H9 (cell line): Measurements from ENCODE around the gene PLG. TPM values are rescaled to one million over a fixed set of nuclear protein-coding genes. Genes with fewer than 3 reads are reported as not detected.
"Not testable (repeated sequence)": the region's sequence is repeated elsewhere in the genome, so short reads cannot be mapped to it uniquely, and the experiment has no call there.

Source experiments
- DNase-seq: peaks from one replicate; pipeline ENCODE4 v3.0.0-alpha.2; 2017
- H2AFZ ChIP-seq: one replicate; pipeline ENCODE4 v1.6.1; 2013; ENCODE audit warnings: mild to moderate bottlenecking, low read length, control low read depth, moderate library complexity
- H2AK5ac ChIP-seq: 2 replicates; pipeline ENCODE4 v1.6.1; 2013; ENCODE audit warnings: low read length, control low read depth, mixed read lengths; ENCODE audit not compliant: insufficient read length
- H2BK120ac ChIP-seq: one replicate; pipeline ENCODE4 v1.6.1; 2013; ENCODE audit warnings: low read depth, mild to moderate bottlenecking, low read length, control low read depth, inconsistent platforms; ENCODE audit not compliant: poor library complexity, severe bottlenecking
- H2BK12ac ChIP-seq: 2 replicates; pipeline ENCODE4 v1.6.1; 2013; ENCODE audit warnings: low read length, control low read depth, mixed read lengths, low read depth; ENCODE audit not compliant: insufficient read length
- H2BK15ac ChIP-seq: 2 replicates; pipeline ENCODE4 v1.6.1; 2013; ENCODE audit warnings: low read depth, low read length, control low read depth
- H2BK20ac ChIP-seq: one replicate; pipeline ENCODE4 v1.6.1; 2013; ENCODE audit warnings: low read depth, mild to moderate bottlenecking, low read length, control low read depth, inconsistent platforms; ENCODE audit not compliant: poor library complexity, severe bottlenecking
- H2BK5ac ChIP-seq: 2 replicates; pipeline ENCODE4 v1.6.1; 2013; ENCODE audit warnings: low read length, control low read depth, mixed read lengths; ENCODE audit not compliant: insufficient read length
- H3K14ac ChIP-seq: 2 replicates; pipeline ENCODE4 v1.6.1; 2013; ENCODE audit warnings: low read length, control low read depth; ENCODE audit not compliant: insufficient read depth
- H3K18ac ChIP-seq: 2 replicates; pipeline ENCODE4 v1.6.1; 2013; ENCODE audit warnings: low read depth, mild to moderate bottlenecking, mixed read lengths, low read length, control low read depth; ENCODE audit not compliant: insufficient read length
- H3K23ac ChIP-seq: 2 replicates; pipeline ENCODE4 v1.6.1; 2013; ENCODE audit warnings: low read length, control low read depth, mixed read lengths, low read depth; ENCODE audit not compliant: insufficient read length
- H3K23me2 ChIP-seq: 2 replicates; pipeline ENCODE4 v1.6.1; 2013; ENCODE audit warnings: low read depth, mild to moderate bottlenecking, mixed read lengths, low read length, control low read depth; ENCODE audit not compliant: insufficient read length, poor library complexity, severe bottlenecking
- H3K27ac ChIP-seq: 2 replicates; pipeline ENCODE4 v1.5.1; 2013; ENCODE audit warnings: low read length, control low read depth, mixed read lengths, low read depth; ENCODE audit not compliant: insufficient read length
- H3K27me3 ChIP-seq: 2 replicates; pipeline ENCODE4 v1.6.1; 2013; ENCODE audit warnings: low read length, control low read depth, inconsistent platforms; ENCODE audit not compliant: insufficient read depth
- H3K4ac ChIP-seq: 2 replicates; pipeline ENCODE4 v1.6.1; 2013; ENCODE audit warnings: low read depth, mild to moderate bottlenecking, control low read depth, inconsistent platforms, low read length, moderate library complexity
- H3K4me1 ChIP-seq: 2 replicates; pipeline ENCODE4 v1.6.1; 2013; ENCODE audit warnings: low read length, control low read depth, inconsistent platforms; ENCODE audit not compliant: insufficient read depth
- H3K4me2 ChIP-seq: 2 replicates; pipeline ENCODE4 v1.6.1; 2013; ENCODE audit warnings: low read length, control low read depth, mixed read lengths; ENCODE audit not compliant: insufficient read length, insufficient read depth
- H3K56ac ChIP-seq: 2 replicates; pipeline ENCODE4 v1.6.1; 2013; ENCODE audit warnings: low read depth, mild to moderate bottlenecking, mixed read lengths, low read length, control low read depth; ENCODE audit not compliant: insufficient read length
- H3K79me1 ChIP-seq: 2 replicates; pipeline ENCODE4 v1.6.1; 2013; ENCODE audit warnings: low read depth, mild to moderate bottlenecking, moderate library complexity, low read length, control low read depth, inconsistent platforms; ENCODE audit not compliant: insufficient read depth, poor library complexity, severe bottlenecking
- H3K79me2 ChIP-seq: 2 replicates; pipeline ENCODE4 v1.6.1; 2013; ENCODE audit warnings: low read length, control low read depth, inconsistent platforms; ENCODE audit not compliant: insufficient read depth
- H3K9ac ChIP-seq: 2 replicates; pipeline ENCODE4 v1.6.1; 2013; ENCODE audit warnings: low read length, control low read depth, mixed read lengths; ENCODE audit not compliant: insufficient read length; ENCODE audit errors: extremely low read depth
- H3K9me3 ChIP-seq: one replicate; pipeline ENCODE4 v1.6.1; 2013; ENCODE audit warnings: low read depth, low read length, inconsistent platforms; ENCODE audit not compliant: control insufficient read depth
- H3T11ph ChIP-seq: one replicate; pipeline ENCODE4 v1.6.1; 2013; ENCODE audit warnings: mild to moderate bottlenecking, low read length, control low read depth, inconsistent platforms
- H4K20me1 ChIP-seq: one replicate; pipeline ENCODE4 v1.6.1; 2013; ENCODE audit not compliant: control insufficient read depth, insufficient read length, insufficient read depth
- H4K5ac ChIP-seq: 2 replicates; pipeline ENCODE4 v1.6.1; 2013; ENCODE audit warnings: low read depth, mild to moderate bottlenecking, mixed read lengths, low read length, control low read depth; ENCODE audit not compliant: insufficient read length
- H4K8ac ChIP-seq: replicated peaks from 2 replicates; pipeline ENCODE4 v1.6.1; 2013; ENCODE audit warnings: low read length, control low read depth, mixed read lengths, low read depth; ENCODE audit not compliant: insufficient read length
- H4K91ac ChIP-seq: 2 replicates; pipeline ENCODE4 v1.6.1; 2013; ENCODE audit warnings: low read depth, mild to moderate bottlenecking, moderate library complexity, mixed read lengths, low read length, control low read depth; ENCODE audit not compliant: insufficient read length
- H3K27ac Mint-ChIP-seq, 3 experiments: 2 replicates in 2 of 3; 3 replicates in 1 of 3; pipeline ENCODE4 v1.8.0; 2020 to 2021; ENCODE audit warnings: mixed read lengths in 3 of 3, mild to moderate bottlenecking in 1 of 3, moderate library complexity in 1 of 3
- H3K27me3 Mint-ChIP-seq: 2 replicates; pipeline ENCODE4 v1.8.0; 2021; ENCODE audit warnings: low read depth, mild to moderate bottlenecking, moderate library complexity, mixed read lengths
- H3K36me3 Mint-ChIP-seq, 3 experiments: 2 replicates in 2 of 3; 3 replicates in 1 of 3; pipeline ENCODE4 v1.8.0; 2020 to 2021; ENCODE audit warnings: low read depth in 3 of 3, mixed read lengths in 3 of 3; ENCODE audit not compliant: insufficient read depth in 1 of 3
- H3K4me1 Mint-ChIP-seq, 2 experiments: 2 replicates each; pipeline ENCODE4 v1.8.0; 2020; ENCODE audit warnings: mixed read lengths in 2 of 2
- H3K4me3 Mint-ChIP-seq, 2 experiments: 2 replicates in 1 of 2; 3 replicates in 1 of 2; pipeline ENCODE4 v1.8.0; 2020 to 2021; ENCODE audit warnings: mild to moderate bottlenecking in 2 of 2, mixed read lengths in 2 of 2, moderate library complexity in 1 of 2
- H3K9me3 Mint-ChIP-seq, 2 experiments: 2 replicates in 1 of 2; 3 replicates in 1 of 2; pipeline ENCODE4 v1.8.0; 2020; ENCODE audit warnings: mild to moderate bottlenecking in 2 of 2, mixed read lengths in 2 of 2, moderate library complexity in 1 of 2
- WGBS: extraction: QIAGEN DNeasy Blood & Tissue Kit; methylation state at CpG from one replicate; pipeline ENCODE4 v1.1.7; 2013; ENCODE audit warnings: missing lambda C conversion rate, low lambda C conversion rate, mixed read lengths; ENCODE audit not compliant: insufficient read length; ENCODE audit errors: extremely low coverage; 5-methylcytosine and 5-hydroxymethylcytosine counted together
- total RNA-seq: library from RNA; stranded (reverse); gene quantifications from 2 replicates; pipeline ENCODE4 v1.2.1, GENCODE V29; 2021
- TF ChIP-seq, protein P1 (sequence below): fragments of 200-600 bp; sonication (generic); conservative IDR thresholded peaks from 3 replicates; pipeline ENCODE4 v1.8.0; 2021; ENCODE audit warnings: antibody characterized with exemption, mild to moderate bottlenecking

The PLG gene
- total RNA-seq, 1 experiment from 2014 or later, result not detected

DNA sequence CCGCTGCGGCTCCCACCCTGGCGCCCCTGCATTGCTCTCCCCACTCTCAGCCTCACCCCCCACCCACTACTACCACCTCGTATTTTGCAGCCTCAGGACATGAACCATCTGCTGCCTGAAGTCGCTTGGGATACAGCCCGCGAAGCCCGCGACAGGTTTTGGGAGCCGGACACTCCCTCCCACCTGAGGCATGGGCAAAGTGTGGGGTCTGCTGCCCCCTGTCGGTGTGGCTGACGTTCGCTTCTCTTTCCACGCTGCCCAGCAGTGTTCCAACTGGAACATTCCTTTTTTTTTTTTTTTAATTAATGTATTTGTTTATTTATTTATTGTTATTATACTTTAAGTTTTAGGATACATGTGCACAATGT is 22.7 kb upstream of the PLG start:
- H3K27ac Mint-ChIP-seq, result no peak overlapping the region; a peak in 1 of 7 replicates
- Histone ChIP-seq H3K18ac (no peak overlapping the region), H3K14ac (no peak overlapping the region), H3K9ac (no peak overlapping the region), H4K5ac (no peak overlapping the region), H2AK5ac (no peak overlapping the region), H3K4ac (no peak overlapping the region), H3K79me2 (no peaks in the 10 kb centered on the region), H2BK120ac (no peak overlapping the region), H3K4me1 (no peaks in the 10 kb centered on the region), H2BK12ac (no peak overlapping the region), H3K23me2 (no peaks in the 10 kb centered on the region), H4K8ac (no peak overlapping the region), H3K56ac (no peak overlapping the region), H3K79me1 (no peaks in the 10 kb centered on the region), H3K4me2 (peak overlapping the region; percentile 0), H3K27ac (no peak overlapping the region), H4K91ac (no peak overlapping the region), H3K9me3 (no peaks in the 10 kb centered on the region), H2BK15ac (no peak overlapping the region), H3T11ph (no peak overlapping the region), H3K23ac (no peak overlapping the region), H4K20me1 (no peaks in the 10 kb centered on the region), H2BK5ac (no peak overlapping the region), H2BK20ac (no peak overlapping the region), H2AFZ (no peak overlapping the region), H3K27me3 (no peaks in the 10 kb centered on the region; the same call in 1 of the 2 replicates)
- TF ChIP-seq, protein P1, sequence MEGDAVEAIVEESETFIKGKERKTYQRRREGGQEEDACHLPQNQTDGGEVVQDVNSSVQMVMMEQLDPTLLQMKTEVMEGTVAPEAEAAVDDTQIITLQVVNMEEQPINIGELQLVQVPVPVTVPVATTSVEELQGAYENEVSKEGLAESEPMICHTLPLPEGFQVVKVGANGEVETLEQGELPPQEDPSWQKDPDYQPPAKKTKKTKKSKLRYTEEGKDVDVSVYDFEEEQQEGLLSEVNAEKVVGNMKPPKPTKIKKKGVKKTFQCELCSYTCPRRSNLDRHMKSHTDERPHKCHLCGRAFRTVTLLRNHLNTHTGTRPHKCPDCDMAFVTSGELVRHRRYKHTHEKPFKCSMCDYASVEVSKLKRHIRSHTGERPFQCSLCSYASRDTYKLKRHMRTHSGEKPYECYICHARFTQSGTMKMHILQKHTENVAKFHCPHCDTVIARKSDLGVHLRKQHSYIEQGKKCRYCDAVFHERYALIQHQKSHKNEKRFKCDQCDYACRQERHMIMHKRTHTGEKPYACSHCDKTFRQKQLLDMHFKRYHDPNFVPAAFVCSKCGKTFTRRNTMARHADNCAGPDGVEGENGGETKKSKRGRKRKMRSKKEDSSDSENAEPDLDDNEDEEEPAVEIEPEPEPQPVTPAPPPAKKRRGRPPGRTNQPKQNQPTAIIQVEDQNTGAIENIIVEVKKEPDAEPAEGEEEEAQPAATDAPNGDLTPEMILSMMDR, result peak; percentile 75
- H3K4me1 Mint-ChIP-seq, result no peaks in the 10 kb centered on the region; a peak in 1 of 4 replicates
- peaks cover 39% of the 10 kb centered on the region for H3K27me3 Mint-ChIP-seq
- no CpG with 5 or more reads among the region's 14 CpGs for WGBS
- H3K4me3 Mint-ChIP-seq, result peak overlapping the region; percentile 66 to 81
- no peaks in the 10 kb centered on the region for H3K36me3 Mint-ChIP-seq
- H3K9me3 Mint-ChIP-seq, result peaks cover 5% of the 10 kb centered on the region in 2 experiments; a peak in 3 of 5 replicates
- DNase-seq, result peak; percentile 61

DNA sequence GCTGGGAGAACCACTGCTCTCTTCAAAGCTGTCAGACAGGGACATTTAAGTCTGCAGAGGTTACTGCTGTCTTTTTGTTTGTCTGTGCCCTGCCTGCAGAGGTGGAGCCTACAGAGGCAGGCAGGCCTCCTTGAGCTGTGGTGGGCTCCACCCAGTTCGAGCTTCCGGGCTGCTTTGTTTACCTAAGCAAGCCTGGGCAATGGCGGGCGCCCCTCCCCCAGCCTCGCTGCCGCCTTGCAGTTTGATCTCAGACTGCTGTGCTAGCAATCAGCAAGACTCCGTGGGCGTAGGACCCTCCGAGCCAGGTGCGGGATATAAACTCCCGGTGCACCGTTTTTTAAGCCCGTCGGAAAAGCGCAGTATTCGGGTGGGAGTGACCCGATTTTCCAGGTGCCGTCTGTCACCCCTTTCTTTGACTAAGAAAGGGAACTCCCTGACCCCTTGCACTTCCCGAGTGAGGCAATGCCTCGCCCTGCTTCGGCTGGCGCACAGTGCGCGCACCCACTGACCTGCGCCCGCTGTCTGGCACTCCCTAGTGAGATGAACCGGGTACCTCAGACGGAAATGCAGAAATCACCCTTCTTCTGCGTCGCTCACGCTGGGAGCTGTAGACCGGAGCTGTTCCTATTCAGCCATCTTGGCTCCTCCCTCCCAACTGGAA is 16.8 kb upstream of the PLG start:
- DNase-seq, H2AK5ac ChIP-seq, H2BK5ac ChIP-seq, H3K9me3 ChIP-seq, H3K56ac ChIP-seq, H3K9ac ChIP-seq, H3K79me2 ChIP-seq, H2BK20ac ChIP-seq, H3K27me3 ChIP-seq, H3K4me2 ChIP-seq, H4K5ac ChIP-seq, H3K4ac ChIP-seq, H2BK12ac ChIP-seq, H3K79me1 ChIP-seq, H4K91ac ChIP-seq, H3K27ac ChIP-seq, H4K8ac ChIP-seq, H2AFZ ChIP-seq, H2BK120ac ChIP-seq, H3K4me3 Mint-ChIP-seq, H3K14ac ChIP-seq, H3K4me1 Mint-ChIP-seq, H3K23ac ChIP-seq, H3T11ph ChIP-seq, H3K36me3 Mint-ChIP-seq, H3K18ac ChIP-seq, H3K4me1 ChIP-seq, H3K23me2 ChIP-seq, H2BK15ac ChIP-seq, H4K20me1 ChIP-seq: not testable (repeated sequence)
- Mint-ChIP-seq H3K27me3 (peaks cover 10% of the 10 kb centered on the region), H3K9me3 (peaks cover 5 to 15% of the 10 kb centered on the region in 2 experiments; a peak in 4 of 5 replicates), H3K27ac (peak overlapping the region in 1 of 3 experiments; percentile 70; a peak in 1 of 7 replicates)
- WGBS, result no CpG with 5 or more reads among the region's 32 CpGs
